Prostate gland (tissue), 2 donors: ENCODE data around the gene CMTM1. TPM values are rescaled to one million over a fixed set of nuclear protein-coding genes. Genes with fewer than 3 reads are reported as not detected.
"Not testable (repeated sequence)": the region's sequence is repeated elsewhere in the genome, so short reads cannot be mapped to it uniquely, and the experiment has no call there.

Experiments
- DNase-seq: peaks from one replicate; pipeline ENCODE4 v3.0.0-alpha.2; 2019; ENCODE audit warnings: low spot score
- H3K27ac ChIP-seq, 2 donors: fragments of 200-600 bp; sonication (generic); 2 replicates each; pipeline ENCODE4 v1.5.1; 2017 to 2019
- H3K27me3 ChIP-seq: fragments of 200-600 bp; sonication (generic); replicated peaks from 2 replicates; pipeline ENCODE4 v1.5.1; 2019; ENCODE audit not compliant: insufficient read depth
- H3K36me3 ChIP-seq, 2 donors: fragments of 200-600 bp; sonication (generic); 1 replicate in 1 of 2; 2 replicates in 1 of 2; pipeline versions ENCODE4 v1.5.1 to v1.8.1; 2017 to 2019
- H3K4me1 ChIP-seq: fragments of 200-600 bp; sonication (generic); replicated peaks from 2 replicates; pipeline ENCODE4 v1.5.1; 2019
- H3K4me3 ChIP-seq, 2 donors: fragments of 200-600 bp; sonication (generic); 2 replicates each; pipeline ENCODE4 v1.5.1; 2017 to 2019
- H3K9me3 ChIP-seq: fragments of 200-600 bp; sonication (generic); 2 replicates; pipeline ENCODE4 v1.5.1; 2017
- CTCF ChIP-seq, 4 experiments: fragments of 200-600 bp in 2 of 4; fragments of 450-650 bp in 2 of 4; sonication (generic) in 2 of 4; IDR thresholded peaks; 1 replicate in 3 of 4; 2 replicates in 1 of 4; pipeline ENCODE4 v1.5.1; 2016 to 2019; ENCODE audit warnings: antibody characterized with exemption in 4 of 4, mild to moderate bottlenecking in 2 of 4, moderate library complexity in 2 of 4
- POLR2A ChIP-seq: fragments of 450-650 bp; IDR thresholded peaks from one replicate; pipeline ENCODE4 v1.6.1; 2016; ENCODE audit warnings: antibody characterized with exemption, mild to moderate bottlenecking
- POLR2AphosphoS5 ChIP-seq: sonication (generic); formaldehyde crosslinking; IDR thresholded peaks from one replicate; pipeline ENCODE4 v1.6.1; 2017; ENCODE audit warnings: antibody characterized with exemption
- WGBS: methylation state at CpG from one replicate; pipeline ENCODE4 v1.1.5; 2018; 5-methylcytosine and 5-hydroxymethylcytosine counted together
- intact Hi-C: fragments of 100-400 bp; cut with DNase I; formaldehyde crosslinking; loops from one replicate; pipeline ENCODE4 v1.14.2; 2022
- total RNA-seq, 2 donors: library from RNA; depleted of rRNA; stranded (reverse); fragments of >200 nt; gene quantifications; one replicate each; pipeline ENCODE4 v1.1.0, GENCODE V29; 2016

Gene CMTM1
- total RNA-seq, 2 donors from 2014 or later: 1.5 to 2.6 TPM

GRCh38 chr16:66609139-66609510, 42.9 kb downstream of the CMTM1 start:
- TF ChIP-seq CTCF (IDR thresholded peaks at IDR 0.05) (no peak), POLR2A (no peak), POLR2AphosphoS5 (no peak)
- no peaks in the 10 kb centered on the region for H3K9me3 ChIP-seq
- no peak overlapping the region for H3K27ac ChIP-seq
- H3K36me3 ChIP-seq: peaks cover 7 to 9% of the 10 kb centered on the region in 2 donors
- no peaks in the 10 kb centered on the region for H3K4me1 ChIP-seq
- no peak for DNase-seq
- WGBS: 80% methylated on average over 12 of the region's 12 CpGs
- H3K27me3 ChIP-seq: no peaks in the 10 kb centered on the region
- intact Hi-C loops: loop anchor here (5.0 kb wide), 1 partner anchor 143 kb away; the partner anchor contains the start of gene DYNC1LI2
- no peak overlapping the region for H3K4me3 ChIP-seq

DNA sequence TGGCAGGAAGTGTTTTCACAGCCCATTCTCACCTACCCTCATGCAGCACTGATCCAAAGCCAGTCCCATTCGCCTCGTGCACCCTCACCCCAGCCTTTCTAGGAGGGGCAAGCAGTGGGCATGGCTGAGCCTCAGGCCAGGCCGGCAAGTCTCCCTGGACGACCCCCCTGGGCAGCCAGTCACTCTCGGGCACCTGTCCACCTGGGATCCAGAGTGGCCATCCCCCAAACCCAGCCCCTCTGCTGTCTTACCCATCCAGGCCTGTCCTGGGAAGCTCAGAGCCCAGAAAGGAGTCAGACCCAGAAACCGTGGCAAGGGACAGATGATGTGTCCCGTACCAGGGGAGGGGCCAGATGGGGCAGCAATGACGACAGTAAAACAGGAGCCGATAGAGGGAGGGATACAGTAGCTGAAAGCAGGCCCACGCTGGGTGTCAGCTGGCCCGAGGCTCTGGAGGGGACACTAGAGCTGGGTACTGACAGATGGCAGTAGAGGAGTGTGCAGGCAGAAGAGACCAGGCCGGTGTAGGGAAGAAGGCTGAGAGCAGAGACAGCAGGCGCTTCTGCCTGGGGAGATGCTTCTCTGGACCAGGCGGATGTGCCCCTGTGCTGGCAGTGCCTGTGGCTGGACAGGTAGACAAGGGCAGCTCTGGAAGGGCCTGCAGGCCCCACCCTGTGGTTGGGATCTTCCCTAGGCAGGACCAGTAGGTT, 44.0 kb downstream of the CMTM1 start:
- H3K27me3 ChIP-seq: no peaks in the 10 kb centered on the region
- H3K4me3 ChIP-seq: no peak overlapping the region
- peaks cover 7 to 9% of the 10 kb centered on the region in 2 donors for H3K36me3 ChIP-seq
- no peaks in the 10 kb centered on the region for H3K4me1 ChIP-seq
- H3K9me3 ChIP-seq: no peaks in the 10 kb centered on the region
- no peak for DNase-seq
- no peak overlapping the region for H3K27ac ChIP-seq
- WGBS: 87% methylated on average over 14 of the region's 14 CpGs
- intact Hi-C loops: no loop called here
- TF ChIP-seq POLR2A: no peak
- TF ChIP-seq POLR2AphosphoS5: no peak
- TF ChIP-seq CTCF (IDR thresholded peaks at IDR 0.05): no peak

DNA sequence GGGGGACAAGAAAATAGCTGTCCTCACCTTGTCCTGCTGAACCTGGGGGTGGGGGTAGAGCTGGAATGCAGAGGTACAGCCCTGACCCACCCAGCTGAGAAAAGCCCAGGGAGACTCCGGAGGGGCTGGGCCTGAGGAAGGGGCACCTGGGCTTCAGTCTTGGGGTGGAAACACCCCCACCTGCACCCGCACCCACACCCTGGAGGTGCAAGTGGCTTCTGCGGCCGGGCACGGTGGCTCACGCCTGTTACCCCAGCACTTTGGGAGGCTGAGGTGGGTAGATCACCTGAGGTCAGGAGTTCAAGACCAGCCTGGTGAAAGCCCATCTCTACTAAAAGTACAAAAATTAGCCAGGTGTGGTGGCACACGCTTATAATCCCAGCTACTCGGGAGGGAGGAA, 45.7 kb downstream of the CMTM1 start:
- H3K36me3 ChIP-seq: not testable (repeated sequence)

GRCh38 chr16:66612422-66612821, 46.2 kb downstream of the CMTM1 start:
- intact Hi-C loops: no loop called here
- WGBS: 81% methylated on average over 14 of the region's 14 CpGs
- H3K36me3 ChIP-seq: peaks cover 7 to 9% of the 10 kb centered on the region in 2 donors
- DNase-seq: no peak
- H3K9me3 ChIP-seq: no peaks in the 10 kb centered on the region
- no peak overlapping the region for H3K4me3 ChIP-seq
- no peaks in the 10 kb centered on the region for H3K4me1 ChIP-seq
- H3K27ac ChIP-seq: no peak overlapping the region
- no peak for TF ChIP-seq POLR2AphosphoS5
- no peaks in the 10 kb centered on the region for H3K27me3 ChIP-seq

More for the DNA sequence above, 45.7 kb downstream of the CMTM1 start:
- H3K4me3 ChIP-seq, intact Hi-C loops, H3K27ac ChIP-seq, H3K9me3 ChIP-seq, DNase-seq, H3K27me3 ChIP-seq, H3K4me1 ChIP-seq: not testable (repeated sequence)
- 95% methylated on average over 8 of the region's 8 CpGs for WGBS

DNA sequence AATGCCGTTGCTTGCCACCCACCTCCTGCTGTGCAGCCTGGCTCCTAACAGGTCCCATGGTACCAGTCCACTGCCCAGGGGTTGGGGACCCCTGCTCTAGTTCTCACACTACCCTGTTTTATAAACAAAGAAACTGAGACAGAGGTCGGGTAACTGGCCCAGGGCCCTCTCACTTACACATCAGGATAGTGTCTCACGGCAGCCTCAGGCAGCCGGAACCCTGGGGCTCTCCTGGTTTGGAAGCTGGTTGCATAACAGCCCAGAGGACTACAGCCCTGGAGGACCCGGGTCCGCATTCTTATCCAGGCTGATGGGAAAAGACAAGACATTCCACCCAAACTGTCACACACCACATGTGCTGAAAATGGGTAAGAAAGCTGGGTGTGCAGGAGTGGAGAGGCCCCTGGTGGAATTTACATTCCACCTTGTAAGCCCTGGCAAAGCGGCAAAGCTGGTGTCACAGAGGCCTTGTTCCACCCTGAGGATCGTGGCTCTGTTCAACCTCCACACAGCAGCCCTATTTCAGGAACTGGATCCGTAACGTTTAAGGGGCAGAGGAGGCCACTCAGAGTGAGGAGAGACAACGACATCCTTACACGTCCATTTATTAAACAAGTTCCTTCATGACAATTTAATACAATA, 48.0 kb downstream of the CMTM1 start:
- intact Hi-C loops: no loop called here
- Histone ChIP-seq H3K27ac (no peak overlapping the region), H3K36me3 (peaks cover 7 to 9% of the 10 kb centered on the region in 2 donors), H3K4me1 (peaks cover 6% of the 10 kb centered on the region), H3K4me3 (no peak overlapping the region), H3K9me3 (no peaks in the 10 kb centered on the region), H3K27me3 (no peaks in the 10 kb centered on the region)
- no peak for DNase-seq
- 80% methylated on average over 12 of the region's 12 CpGs for WGBS
- TF ChIP-seq POLR2AphosphoS5 (no peak), CTCF (IDR thresholded peaks at IDR 0.05) (no peak), POLR2A (no peak)

GRCh38 chr16:66616169-66616568, 49.9 kb downstream of the CMTM1 start:
- no peaks in the 10 kb centered on the region for H3K36me3 ChIP-seq
- 92% methylated on average over 4 of the region's 4 CpGs for whole genome bisulfite sequencing
- no peak overlapping the region for H3K4me3 ChIP-seq
- no peak for DNase-seq
- no peak for TF ChIP-seq POLR2AphosphoS5
- no peak for TF ChIP-seq POLR2A
- TF ChIP-seq CTCF (IDR thresholded peaks at IDR 0.05): no peak
- no peaks in the 10 kb centered on the region for H3K9me3 ChIP-seq
- peaks cover 6% of the 10 kb centered on the region for H3K4me1 ChIP-seq
- no peak overlapping the region for H3K27ac ChIP-seq
- H3K27me3 ChIP-seq: no peaks in the 10 kb centered on the region
- intact Hi-C loops: no loop called here
